Loucy (cell line): Measurements from ENCODE around the gene TMED3.

Experiments used
- H2AFZ ChIP-seq: fragments of 200-600 bp; sonication (generic); 2 replicates; pipeline ENCODE4 v1.6.0; 2016; ENCODE audit warnings: antibody characterized with exemption, mild to moderate bottlenecking, low read length, moderate library complexity
- H3F3A ChIP-seq: fragments of 200-600 bp; 2 replicates; pipeline ENCODE4 v1.6.0; 2016; ENCODE audit warnings: antibody characterized with exemption, low read depth, mild to moderate bottlenecking
- H3K27me3 ChIP-seq: fragments of 200-600 bp; sonication (generic); 2 replicates; pipeline ENCODE4 v1.6.1; 2014; ENCODE audit warnings: low read length, mild to moderate bottlenecking; ENCODE audit not compliant: insufficient read depth, poor library complexity, severe bottlenecking
- H3K36me3 ChIP-seq: fragments of 200-600 bp; sonication (generic); 2 replicates; pipeline ENCODE4 v1.6.1; 2016; ENCODE audit warnings: low read length; ENCODE audit not compliant: insufficient read depth
- H3K4me1 ChIP-seq: fragments of 200-600 bp; sonication (generic); 2 replicates; pipeline ENCODE4 v1.5.1; 2014; ENCODE audit warnings: low read length, mild to moderate bottlenecking; ENCODE audit not compliant: insufficient read depth, poor library complexity, severe bottlenecking
- H3K4me2 ChIP-seq: fragments of 200-600 bp; sonication (generic); 2 replicates; pipeline ENCODE4 v1.6.0; 2014; ENCODE audit warnings: antibody characterized with exemption, low read length, low read depth, mild to moderate bottlenecking; ENCODE audit not compliant: poor library complexity, severe bottlenecking
- H3K4me3 ChIP-seq: fragments of 200-600 bp; sonication (generic); 2 replicates; pipeline ENCODE4 v1.5.1; 2014; ENCODE audit warnings: low read length, mild to moderate bottlenecking, mixed read lengths; ENCODE audit not compliant: poor library complexity, severe bottlenecking
- H3K79me2 ChIP-seq: fragments of 200-600 bp; sonication (generic); 2 replicates; pipeline ENCODE4 v1.6.1; 2014; ENCODE audit warnings: low read length; ENCODE audit not compliant: insufficient read depth
- H3K9ac ChIP-seq: fragments of 200-600 bp; sonication (generic); 2 replicates; pipeline ENCODE4 v1.6.0; 2014; ENCODE audit warnings: mild to moderate bottlenecking, low read depth, low read length, moderate library complexity; ENCODE audit not compliant: poor library complexity, severe bottlenecking
- H3K9me2 ChIP-seq: fragments of 200-600 bp; sonication (generic); replicated peaks from 2 replicates; pipeline ENCODE4 v1.6.1; 2016; ENCODE audit warnings: low read depth, low read length, mixed read lengths
- H3K9me3 ChIP-seq: fragments of 200-600 bp; sonication (generic); 2 replicates; pipeline ENCODE4 v1.6.1; 2014; ENCODE audit warnings: mild to moderate bottlenecking, antibody characterized with exemption, low read length, low read depth; ENCODE audit not compliant: insufficient read depth
- H4K20me1 ChIP-seq: fragments of 200-600 bp; sonication (generic); 2 replicates; pipeline ENCODE4 v1.6.0; 2014; ENCODE audit warnings: antibody characterized with exemption, low read length, mild to moderate bottlenecking; ENCODE audit not compliant: insufficient read depth, poor library complexity, severe bottlenecking
- CTCF ChIP-seq: fragments of 200-600 bp; sonication (generic); conservative IDR thresholded peaks from 2 replicates; pipeline ENCODE4 v1.5.1; 2014; ENCODE audit warnings: mild to moderate bottlenecking, antibody characterized with exemption, low read length
- EZH2phosphoT487 ChIP-seq: fragments of 200-600 bp; IDR thresholded peaks from 2 replicates; pipeline ENCODE4 v1.6.1; 2018; ENCODE audit warnings: antibody characterized with exemption, mild to moderate bottlenecking, moderate library complexity, borderline replicate concordance

Gene TMED3

GRCh38 chr15:79314186-79314585, 3.3 kb downstream of the TMED3 start:
- Histone ChIP-seq H3K9me3 (no peaks in the 10 kb centered on the region; the same call in 1 of the 2 replicates), H3K27me3 (peaks cover 5% of the 10 kb centered on the region), H3K36me3 (peaks cover 46% of the 10 kb centered on the region), H3K4me1 (peaks cover 48% of the 10 kb centered on the region), H3K9me2 (no peaks in the 10 kb centered on the region), H3K9ac (no peak overlapping the region), H2AFZ (no peak overlapping the region), H3K79me2 (peaks cover 53% of the 10 kb centered on the region), H3F3A (no peaks in the 10 kb centered on the region), H3K4me2 (peak overlapping the region; percentile 96), H3K4me3 (peak overlapping the region; percentile 99), H4K20me1 (no peaks in the 10 kb centered on the region)
- TF ChIP-seq EZH2phosphoT487 (no peak), CTCF (no peak)

GRCh38 chr15:79314811-79315210, 3.9 kb downstream of the TMED3 start:
- H3K9ac ChIP-seq = no peak overlapping the region
- H3K9me3 ChIP-seq = no peaks in the 10 kb centered on the region; the same call in 1 of the 2 replicates
- H4K20me1 ChIP-seq = no peaks in the 10 kb centered on the region

GRCh38 chr15:79315623-79316328, 4.9 kb downstream of the TMED3 start:
- Histone ChIP-seq H2AFZ (no peak overlapping the region), H3F3A (no peaks in the 10 kb centered on the region), H3K4me3 (peak overlapping the region; percentile 15), H3K9me3 (no peaks in the 10 kb centered on the region; the same call in 1 of the 2 replicates), H3K9ac (no peak overlapping the region), H3K36me3 (peaks cover 58% of the 10 kb centered on the region), H3K4me2 (peak overlapping the region; percentile 51), H3K27me3 (peaks cover 5% of the 10 kb centered on the region), H3K79me2 (peaks cover 53% of the 10 kb centered on the region), H3K9me2 (no peaks in the 10 kb centered on the region), H4K20me1 (no peaks in the 10 kb centered on the region), H3K4me1 (peaks cover 48% of the 10 kb centered on the region)
- TF ChIP-seq CTCF (no peak), EZH2phosphoT487 (no peak)

More at GRCh38 chr15:79314811-79315210, 3.9 kb downstream of the TMED3 start:
- Histone ChIP-seq H3K4me1 (peaks cover 48% of the 10 kb centered on the region), H3K4me2 (peak overlapping the region; percentile 96), H3K4me3 (peak overlapping the region; percentile 11), H3F3A (no peaks in the 10 kb centered on the region), H3K79me2 (peaks cover 53% of the 10 kb centered on the region), H3K9me2 (no peaks in the 10 kb centered on the region), H2AFZ (no peak overlapping the region), H3K27me3 (peaks cover 5% of the 10 kb centered on the region), H3K36me3 (peaks cover 52% of the 10 kb centered on the region)
- TF ChIP-seq CTCF (no peak), EZH2phosphoT487 (no peak)
